ENCODE results near the gene DYRK3.

The DYRK3 gene

DNA sequence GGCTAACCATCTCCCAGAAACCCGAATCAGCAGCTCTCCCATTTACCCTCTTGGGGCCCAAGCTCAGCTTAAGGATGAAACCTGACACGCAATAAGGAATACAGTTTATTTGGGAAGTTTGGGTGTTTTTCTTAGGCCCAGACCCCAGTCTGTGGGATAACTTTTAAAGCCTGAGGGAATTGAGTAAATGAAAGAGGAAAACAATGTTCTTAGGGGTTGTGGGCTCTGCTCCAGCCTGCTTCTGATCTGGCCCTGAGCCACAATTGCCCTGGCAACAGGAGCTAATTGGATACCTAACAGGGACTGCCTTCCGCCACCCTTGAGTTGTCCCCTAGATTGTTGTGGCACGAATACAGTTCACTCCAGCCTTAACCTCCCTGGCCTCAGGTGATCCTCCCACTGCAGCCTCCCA lies 20.1 kb downstream of the DYRK3 start:
- peak overlapping the region in 2 of 21 experiments; percentile 29 to 39 for H3K27ac ChIP-seq
- no peak overlapping the region for H3K4me3 ChIP-seq

DNA sequence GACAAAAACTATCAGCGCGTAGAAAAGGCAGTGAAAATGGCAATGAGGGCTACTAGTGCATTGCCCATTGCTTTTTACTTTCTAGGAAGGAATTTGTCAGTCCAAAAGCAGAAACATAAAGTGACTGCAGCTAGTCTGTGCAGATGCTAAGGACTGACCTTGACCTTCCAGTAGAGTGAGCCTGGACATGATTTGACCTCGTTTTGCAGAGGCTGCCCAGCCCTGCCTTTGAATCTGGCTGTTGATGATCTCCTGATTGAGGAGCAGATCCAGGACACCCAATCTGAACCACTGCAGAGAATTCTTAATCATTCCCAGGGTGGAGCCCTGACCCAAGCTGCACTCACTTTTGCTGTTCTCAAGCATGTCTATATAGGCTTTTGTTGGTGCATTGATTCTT lies 21.6 kb downstream of the DYRK3 start:
- Histone ChIP-seq H3K4me3 (no peak overlapping the region), H3K27ac (no peak overlapping the region)

DNA sequence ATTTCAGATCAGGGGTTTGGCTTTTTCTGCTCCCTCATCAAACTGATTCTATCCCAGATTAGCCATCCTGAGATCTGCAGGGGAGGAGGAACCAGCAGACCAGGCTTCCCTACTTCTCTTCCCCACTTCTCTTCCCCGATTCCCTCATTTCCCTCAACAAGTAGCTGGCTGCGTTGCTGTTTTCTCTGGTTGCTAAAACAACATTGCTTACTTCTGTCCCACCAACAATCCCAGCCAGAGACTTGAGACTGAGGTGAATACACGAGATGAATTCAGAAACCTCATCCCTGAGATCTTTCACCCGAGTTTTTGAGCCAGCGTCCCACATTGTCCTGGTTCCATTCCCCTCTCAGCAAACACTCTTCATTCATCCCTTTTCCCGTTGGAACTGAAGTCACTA lies 22.4 kb downstream of the DYRK3 start:
- H3K27ac ChIP-seq: no peak overlapping the region

DNA sequence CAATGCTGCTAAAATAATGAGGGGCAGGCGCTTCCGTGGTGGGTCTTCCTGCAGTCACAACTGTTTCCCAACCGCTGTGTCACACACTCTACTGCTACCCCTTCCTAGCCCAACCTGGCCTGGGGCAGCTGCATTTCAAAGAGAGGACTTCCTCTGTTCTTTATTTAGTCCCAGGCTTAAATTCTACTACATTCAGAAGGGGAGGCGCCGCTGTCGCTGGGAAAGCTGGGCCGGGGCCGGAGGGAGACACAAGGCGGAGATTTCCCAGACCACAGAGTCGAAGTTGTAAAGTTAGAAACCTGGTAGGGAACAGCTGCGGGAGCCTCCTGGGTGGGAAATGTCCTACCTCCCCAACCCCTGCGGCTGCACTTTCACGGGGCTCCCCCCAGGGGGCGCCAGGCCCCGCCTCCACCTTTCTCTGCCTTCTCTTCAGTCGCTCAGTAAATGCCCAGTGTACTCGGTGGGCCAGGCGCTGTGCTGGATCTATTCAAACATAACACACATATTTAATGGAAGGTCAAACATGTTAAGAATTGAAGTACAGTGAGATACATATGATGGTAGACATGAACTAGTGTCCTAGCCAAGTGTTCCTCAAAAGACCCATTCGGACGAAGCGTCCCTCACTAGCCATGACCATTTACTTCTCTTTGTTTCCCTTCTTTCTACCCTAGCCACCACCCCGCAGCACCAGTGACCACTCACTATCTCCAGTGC lies 23.1 kb downstream of the DYRK3 start:
- H3K27ac ChIP-seq: no peak overlapping the region
- H3K4me3 ChIP-seq: no peak overlapping the region

More for the DNA sequence above, 22.4 kb downstream of the DYRK3 start:
- no peak overlapping the region for H3K4me3 ChIP-seq

DNA sequence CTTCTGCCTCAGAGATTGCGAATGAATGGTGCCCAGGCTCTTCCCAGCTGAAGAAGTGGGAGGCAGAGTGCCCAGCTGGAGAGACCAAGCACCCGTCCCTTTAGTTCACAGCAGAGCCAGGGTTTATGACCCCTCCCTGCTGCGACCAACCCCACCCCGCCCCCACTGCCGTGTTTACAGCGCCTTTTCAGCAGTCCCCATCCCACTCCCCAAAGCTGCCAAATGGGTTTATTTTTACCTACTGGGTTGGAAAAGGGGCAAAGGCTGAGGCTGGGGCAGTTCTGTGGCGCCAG lies 23.6 kb downstream of the DYRK3 start:
- H3K4me3 ChIP-seq: no peak overlapping the region
- no peak overlapping the region for H3K27ac ChIP-seq

DNA sequence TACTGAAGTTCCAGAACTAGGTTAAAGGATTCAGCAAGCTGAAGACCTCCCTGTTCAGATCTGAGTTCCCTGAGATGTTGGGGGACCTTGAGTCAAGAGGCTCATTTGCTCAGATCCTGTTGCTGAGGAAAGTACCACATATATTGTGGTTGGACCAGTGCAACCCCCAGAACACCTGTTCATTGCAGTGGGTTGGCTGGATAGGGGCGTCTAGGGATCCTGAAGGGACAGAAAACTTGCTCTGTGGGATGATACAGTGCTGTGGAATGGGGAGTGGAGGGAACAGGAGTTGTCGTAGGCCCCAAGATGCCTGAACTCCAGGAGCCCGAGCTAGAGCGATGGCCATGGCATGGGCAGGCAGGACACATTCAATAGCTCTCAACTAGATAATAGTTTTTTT lies 24.8 kb downstream of the DYRK3 start:
- no peak overlapping the region for H3K27ac ChIP-seq
- H3K4me3 ChIP-seq: no peak overlapping the region

DNA sequence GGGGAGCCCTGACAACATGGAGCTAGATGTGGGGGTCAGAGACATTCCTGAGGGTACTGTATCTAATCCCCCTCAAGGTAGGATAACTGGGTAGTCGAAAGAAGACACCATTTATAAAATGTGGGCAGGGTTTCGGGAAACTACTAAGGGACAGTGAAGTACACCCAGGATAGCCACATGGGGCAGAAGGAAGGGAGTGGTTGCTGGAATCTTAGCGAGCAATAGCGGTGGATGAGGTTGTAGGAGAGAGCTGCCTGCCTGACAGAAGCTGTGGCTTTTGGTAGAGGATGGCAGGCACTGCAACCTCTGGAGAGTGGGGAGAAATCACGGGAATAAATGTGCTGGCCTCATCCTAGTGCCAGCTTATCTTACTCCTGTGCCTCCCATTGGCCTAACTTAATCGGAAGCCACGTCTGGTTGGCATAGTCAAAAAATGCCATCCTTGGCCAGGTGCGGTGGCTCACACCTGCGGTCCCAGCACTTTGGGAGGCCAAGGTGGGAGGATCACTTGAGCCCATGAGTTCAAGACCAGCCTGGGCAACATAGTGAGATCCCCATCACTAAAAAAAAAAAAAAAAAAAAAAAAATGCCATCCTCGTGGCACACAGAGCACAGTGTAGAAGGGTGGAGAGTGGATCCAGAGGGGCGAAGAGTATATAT lies 26.0 kb downstream of the DYRK3 start:
- H3K4me3 ChIP-seq: no peak overlapping the region
- H3K27ac ChIP-seq: no peak overlapping the region

DNA sequence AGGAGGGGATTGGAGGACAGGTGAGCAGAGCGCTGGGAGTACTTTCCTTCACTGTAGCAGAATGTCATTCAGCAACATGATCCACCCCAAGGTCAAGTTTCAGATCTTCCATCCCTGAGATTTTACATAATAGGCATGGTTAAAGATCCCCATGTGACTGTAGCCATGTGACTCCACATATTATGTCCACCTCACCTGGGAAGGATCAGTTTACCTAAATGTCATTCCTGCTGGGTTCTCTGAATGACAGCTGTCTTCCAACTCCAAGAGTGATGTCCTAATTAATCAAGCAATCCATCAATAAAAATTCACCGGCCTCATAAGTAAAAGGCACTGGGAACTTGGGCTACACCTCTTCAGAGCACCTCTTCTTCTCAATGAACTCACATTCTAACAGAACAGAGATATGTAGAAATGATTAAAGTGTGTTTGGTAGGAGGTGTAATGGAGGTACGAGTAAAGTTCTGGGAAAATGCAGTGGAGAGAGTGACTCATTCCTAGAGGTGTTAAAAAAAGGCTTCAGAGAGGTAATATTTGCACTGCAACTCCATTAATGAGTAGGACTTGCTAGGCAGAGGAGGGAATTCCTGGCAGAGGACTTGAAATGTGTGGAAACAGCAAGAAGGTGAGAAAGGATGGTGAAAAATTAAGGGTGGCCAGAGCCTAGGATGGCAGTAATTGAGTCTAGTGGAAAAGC lies 27.2 kb downstream of the DYRK3 start:
- Histone ChIP-seq H3K4me3 (no peak overlapping the region), H3K27ac (no peak overlapping the region)

DNA sequence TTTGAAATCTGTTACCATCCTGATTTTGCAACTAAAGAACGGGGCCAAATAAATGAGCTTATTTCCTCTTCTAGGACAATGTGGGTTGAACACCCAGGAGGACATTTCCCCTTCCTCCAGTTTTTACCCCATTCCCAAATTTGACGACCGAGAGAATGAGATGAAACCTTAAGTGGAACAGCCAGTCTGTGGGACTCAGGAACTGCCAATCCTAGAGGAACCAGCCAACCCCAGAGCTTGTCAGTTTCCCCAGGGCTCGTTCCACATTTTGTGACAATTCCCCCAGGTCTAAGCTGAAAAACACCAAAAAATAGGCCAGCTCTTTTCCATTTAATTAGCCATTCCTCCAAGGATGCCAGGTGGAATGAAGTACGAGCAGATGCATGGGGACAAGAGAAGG lies 28.0 kb downstream of the DYRK3 start:
- no peak overlapping the region for H3K4me3 ChIP-seq
- no peak overlapping the region for H3K27ac ChIP-seq

DNA sequence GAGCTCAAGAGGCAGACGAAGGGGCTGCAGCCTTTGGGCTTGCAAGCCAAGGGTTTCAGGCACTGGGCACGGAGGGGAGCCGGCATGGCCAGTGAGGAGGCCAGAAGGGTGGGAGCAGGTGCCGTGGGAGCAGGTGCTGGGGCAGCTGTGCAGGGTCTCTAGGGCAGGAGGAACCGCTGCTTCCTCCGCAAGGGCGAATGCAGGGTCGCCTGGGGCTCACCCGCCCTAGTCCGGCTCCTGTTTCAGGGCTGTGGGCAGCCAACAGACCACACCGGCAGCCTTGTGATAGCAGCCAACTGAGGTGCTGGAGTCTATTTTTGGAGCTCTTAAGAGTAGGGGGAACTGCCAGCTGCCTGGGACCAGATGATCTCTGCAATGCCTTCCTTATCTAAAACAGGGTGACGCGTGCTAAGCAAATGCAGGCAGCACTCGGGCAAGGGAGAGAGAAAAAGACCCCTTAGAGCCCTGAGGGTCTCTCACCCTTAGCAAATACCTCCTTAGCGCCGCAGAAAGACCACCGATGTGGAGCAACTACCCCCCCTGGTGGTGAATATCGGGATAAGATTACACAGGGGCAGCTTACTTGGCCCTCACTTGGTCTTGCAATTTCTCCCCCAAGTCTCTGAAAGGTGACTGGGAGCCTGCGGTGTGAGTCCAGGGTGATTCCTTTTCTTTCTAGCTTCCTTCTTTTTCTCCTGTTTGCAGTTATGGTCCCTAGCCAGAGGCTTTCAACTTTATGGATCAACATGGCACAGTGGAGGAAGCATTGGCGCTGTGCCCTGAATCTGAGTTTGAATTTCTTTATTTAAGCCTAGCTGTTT lies 28.7 kb downstream of the DYRK3 start:
- H3K27ac ChIP-seq: no peak overlapping the region
- H3K4me3 ChIP-seq: no peak overlapping the region

DNA sequence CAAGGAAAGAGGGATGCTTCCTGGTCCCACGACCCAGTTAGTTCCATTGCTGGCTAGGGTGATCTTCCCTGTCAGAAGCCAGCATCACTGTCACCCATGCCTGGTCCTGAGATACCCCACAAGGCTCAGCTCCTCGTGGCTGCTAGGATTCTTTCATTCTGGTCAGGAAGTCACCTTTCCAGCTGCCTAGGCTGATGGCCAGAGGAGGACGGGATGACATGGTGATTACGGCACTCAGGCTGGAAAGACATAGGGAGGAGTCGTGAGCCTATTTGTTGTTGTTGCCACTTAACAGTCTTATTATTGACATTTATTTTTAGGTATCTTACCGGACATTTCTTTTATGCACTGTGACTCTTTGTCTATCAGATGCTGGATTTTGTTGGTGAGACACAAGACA lies 29.4 kb downstream of the DYRK3 start:
- Histone ChIP-seq H3K27ac (no peak overlapping the region), H3K4me3 (no peak overlapping the region)

DNA sequence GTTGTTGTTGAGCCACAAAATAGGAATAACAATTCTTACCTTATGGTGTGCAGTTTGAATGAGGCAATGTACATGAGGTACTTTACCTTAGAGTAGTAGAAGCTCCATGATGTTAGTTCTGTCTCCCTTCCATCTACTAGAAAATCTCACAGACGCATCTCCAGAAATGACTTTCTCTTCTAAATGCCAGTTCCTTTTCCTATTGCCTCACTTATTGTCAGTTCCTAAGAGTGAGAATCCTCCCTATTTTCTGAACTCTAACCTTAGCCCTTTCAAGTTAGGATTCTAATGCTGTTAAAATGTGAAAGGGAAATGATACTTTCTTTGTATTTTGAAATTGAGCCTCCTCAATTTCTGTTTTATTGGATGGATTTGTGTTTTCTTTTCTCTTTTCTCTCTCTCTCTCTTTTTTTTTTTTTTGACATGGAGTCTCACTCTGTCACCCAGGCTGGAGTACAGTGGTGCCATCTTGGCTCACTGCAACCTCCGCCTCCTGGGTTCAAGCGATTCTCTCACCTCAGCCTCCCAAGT lies 30.8 kb downstream of the DYRK3 start:
- Histone ChIP-seq H3K4me3 (no peak overlapping the region), H3K27ac (no peak overlapping the region)

DNA sequence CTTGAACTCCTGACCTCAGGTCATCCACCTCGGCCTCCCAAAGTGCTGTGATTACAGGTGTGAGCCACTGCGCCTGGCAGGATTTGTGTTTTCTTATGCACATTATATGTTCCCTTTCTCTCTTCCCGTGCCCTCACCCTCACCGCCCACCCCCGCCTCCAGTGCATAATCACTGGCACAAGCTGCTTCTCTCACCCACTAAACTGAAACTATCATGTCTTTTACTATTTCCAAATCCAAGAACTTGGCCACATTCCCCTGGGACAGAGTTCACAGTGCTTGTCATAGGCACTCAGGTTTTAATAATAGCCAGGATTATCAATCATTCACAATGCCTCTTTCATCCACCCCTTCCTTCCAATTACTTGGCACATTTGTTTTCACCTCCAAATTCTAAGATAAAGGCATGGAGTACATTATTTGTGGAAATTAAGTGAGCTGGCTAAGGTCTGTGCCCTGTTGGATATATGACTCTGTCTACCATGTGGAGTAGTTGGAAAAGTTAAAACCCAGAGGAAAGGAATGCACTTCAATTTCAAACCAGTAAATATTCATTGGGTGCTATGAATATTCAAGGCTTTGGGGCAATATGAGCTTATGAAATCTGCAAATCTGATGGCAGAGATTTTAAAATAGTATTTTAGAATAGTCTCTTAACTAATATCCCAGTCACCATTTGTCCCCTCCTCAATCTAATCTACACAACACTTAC lies 31.8 kb downstream of the DYRK3 start:
- Histone ChIP-seq H3K27ac (no peak overlapping the region), H3K4me3 (no peak overlapping the region)

DNA sequence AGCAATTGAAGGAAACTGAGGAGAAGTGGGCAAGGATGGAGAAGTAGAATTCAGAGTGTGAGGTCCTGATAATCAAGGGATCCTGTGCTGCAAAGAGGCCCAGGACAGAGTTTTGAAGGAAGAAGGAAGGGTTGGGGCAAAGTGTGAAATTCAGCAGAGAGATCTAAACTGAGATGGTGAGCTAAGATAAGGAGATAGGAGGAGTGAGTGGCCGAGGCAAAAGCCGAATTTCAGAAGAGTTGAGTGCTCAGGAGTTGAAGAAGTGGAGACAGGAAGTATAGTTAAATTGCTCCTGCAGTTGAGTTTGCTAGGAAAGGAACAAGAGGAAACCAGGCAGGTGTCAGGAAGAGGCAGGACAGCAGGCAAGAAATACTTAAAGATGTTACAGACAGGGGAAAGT lies 33.0 kb downstream of the DYRK3 start:
- Histone ChIP-seq H3K27ac (no peak overlapping the region), H3K4me3 (no peak overlapping the region)

DNA sequence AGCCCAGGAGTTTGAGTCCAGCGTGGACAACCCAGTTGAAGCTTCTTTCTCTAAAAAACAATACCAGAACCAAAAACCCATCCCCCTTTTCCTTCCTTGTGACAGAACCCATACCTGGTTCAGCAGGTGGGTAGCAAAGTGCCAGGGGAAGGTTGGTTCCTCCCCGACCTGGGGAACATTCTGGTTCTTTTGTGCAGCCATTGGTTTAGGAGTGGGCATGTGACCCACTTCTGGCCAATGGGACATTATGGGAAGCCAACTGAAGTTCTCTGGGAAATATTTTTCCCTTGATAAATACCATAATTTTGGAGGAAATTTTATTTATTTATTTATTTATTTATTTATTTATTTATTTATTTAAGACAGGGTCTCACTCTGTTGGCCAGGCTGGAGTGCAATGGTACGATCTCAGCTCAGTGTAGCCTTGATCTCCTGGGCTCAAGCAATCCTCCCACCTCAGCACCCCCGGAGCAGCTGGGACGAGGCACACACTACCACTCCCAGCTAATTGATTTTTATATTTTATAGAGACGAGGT lies 33.6 kb downstream of the DYRK3 start:
- Histone ChIP-seq H3K27ac (no peak overlapping the region), H3K4me3 (no peak overlapping the region)

DNA sequence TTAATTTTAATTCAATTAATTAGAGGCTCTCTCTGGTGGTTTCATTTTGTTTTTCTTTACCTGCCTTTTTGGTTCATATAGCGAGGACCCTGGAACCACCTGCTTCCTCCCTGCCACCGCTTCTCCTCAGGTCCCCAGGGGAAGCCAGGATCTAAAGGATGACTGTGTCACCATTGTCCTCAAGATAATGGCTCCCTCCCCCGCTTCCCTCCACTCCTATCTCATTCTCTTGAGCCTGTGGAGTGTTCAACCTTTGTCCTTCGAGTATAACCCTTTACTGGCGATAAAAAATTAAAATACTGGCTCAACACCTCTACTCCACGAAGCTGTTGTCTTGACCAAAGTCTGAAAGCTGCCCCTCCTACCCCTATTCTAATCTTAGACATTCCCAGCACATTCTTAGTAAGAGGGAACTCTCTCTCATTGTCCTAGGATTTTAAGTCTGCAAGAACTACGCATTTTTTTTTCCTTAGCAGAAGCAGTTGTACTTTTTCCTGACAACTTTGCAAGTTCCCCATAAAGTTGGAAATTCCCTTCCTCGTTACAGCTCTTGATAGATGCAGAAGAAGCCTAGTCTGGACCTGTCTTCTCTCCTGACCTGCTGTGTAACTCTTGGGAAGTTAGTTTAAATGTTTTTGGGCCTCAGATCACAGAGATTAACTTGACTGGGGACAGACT lies 36.8 kb downstream of the DYRK3 start:
- H3K4me3 ChIP-seq: no peak overlapping the region
- H3K27ac ChIP-seq: peak overlapping the region in 8 of 21 experiments; percentile 5 to 86 (median 44)

DNA sequence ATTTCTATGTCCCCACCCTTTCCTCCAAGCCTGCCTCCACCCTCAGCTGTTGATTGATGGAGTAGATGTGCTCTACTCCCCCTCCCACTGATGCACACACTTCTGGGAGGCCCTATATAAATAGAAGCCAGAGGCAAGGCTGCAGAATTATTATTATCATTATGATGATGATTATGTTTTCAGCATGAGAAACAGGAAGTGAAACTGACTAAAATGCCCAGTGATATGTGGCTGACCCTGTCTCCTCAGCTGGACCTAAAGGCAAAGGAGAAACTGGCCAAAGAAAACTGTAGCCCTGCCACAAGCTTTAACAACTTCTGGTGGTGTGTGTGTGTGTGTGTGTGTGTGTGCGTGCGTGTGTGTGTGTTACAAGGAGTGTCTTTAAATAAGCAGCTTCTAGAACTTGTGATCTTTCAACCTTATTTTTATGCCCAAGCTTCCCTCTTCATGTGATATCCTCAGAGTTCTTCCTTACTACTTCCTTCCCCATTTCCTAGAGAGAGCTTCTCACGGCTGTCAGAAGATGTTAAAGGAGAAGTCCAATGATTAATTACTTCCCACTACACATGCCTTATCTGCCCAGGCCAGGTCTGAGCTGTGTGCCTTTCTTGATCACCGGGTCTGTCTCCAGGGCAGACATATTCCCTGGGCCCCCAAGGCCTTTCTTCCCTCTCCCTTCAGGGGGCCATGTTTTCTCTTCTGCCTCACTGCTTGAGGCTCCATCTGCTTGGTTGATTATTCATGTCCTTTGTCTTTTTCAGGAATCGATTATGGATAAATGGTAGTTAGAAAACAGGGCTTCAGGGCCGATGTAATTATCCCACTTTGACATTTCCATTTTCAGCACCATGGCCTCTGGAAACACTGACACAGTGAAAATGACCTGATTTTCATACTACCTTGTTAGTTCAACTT lies 37.8 kb downstream of the DYRK3 start:
- H3K27ac ChIP-seq: peak overlapping the region in 11 of 21 experiments; percentile 12 to 86 (median 25)

DNA sequence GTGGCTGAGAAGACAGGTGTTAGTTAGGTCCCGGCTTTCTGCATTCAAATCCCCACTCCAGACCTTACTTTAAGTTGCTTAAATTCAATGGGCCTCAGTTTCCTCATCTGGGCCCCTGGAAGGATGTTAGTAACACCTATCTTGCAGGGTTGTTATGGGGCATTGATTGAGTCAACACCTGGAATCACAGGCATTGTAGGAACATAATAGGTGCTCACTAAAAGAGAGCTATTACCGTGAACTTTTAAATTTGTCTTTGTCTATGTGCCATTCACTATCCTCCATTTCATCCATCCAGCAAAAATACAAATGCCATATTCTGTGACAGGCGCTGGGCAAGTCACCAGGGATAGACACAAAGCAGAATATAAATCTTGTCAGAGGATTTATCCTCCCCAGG lies 38.9 kb downstream of the DYRK3 start:
- Histone ChIP-seq H3K27ac (peak overlapping the region in 17 of 21 experiments; percentile 18 to 86 (median 68)), H3K4me3 (no peak overlapping the region)

More for the DNA sequence above, 37.8 kb downstream of the DYRK3 start:
- no peak overlapping the region for H3K4me3 ChIP-seq

Data from skin epidermis (tissue), 12 donors.